SH-SY5Y (cell line): ENCODE measurements around the gene CSTB.

ENCODE experiments used
- GATA2 ChIP-seq: IDR thresholded peaks from 2 replicates; pipeline ENCODE4 v1.6.1; 2011; ENCODE audit warnings: mild to moderate bottlenecking, low read depth, low read length
- GATA3 ChIP-seq: IDR thresholded peaks from 2 replicates; pipeline ENCODE4 v1.6.1; 2011; ENCODE audit warnings: low read depth, mild to moderate bottlenecking, low read length, moderate library complexity

GRCh38 chr21:43758811-43759210 lies 17.3 kb downstream of the CSTB start:
- TF ChIP-seq GATA2: no peak
- no peak for TF ChIP-seq GATA3
